H1 (cell line): Measurements from ENCODE around the gene RGS8. TPM values are rescaled to one million over a fixed set of nuclear protein-coding genes. Genes with fewer than 3 reads are reported as not detected.

Source experiments
- polyA plus RNA-seq, 7 experiments: library from polyadenylated mRNA; depleted of rRNA in 3 of 7; stranded (reverse) in 5 of 7; unstranded in 2 of 7; fragments of >200 nt in 5 of 7; fragments of 200-250 nt in 2 of 7; gene quantifications; 1 replicate in 5 of 7; 2 replicates in 1 of 7; 4 replicates in 1 of 7; pipeline versions ENCODE4 v1.2.1 to v1.2.3, GENCODE V29; 2011 to 2013; ENCODE audit warnings: missing spikeins in 2 of 7, mixed read lengths in 2 of 7
- total RNA-seq: library from RNA; stranded (reverse); fragmentation: NEBNext Ultra II Directional; extraction: Animal tissue kit (Norgen Biotek cat#: 25700); gene quantifications from 2 replicates; pipeline ENCODE4 v1.2.1, GENCODE V29; 2021

The RGS8 gene
- total and polyA plus RNA-seq, 2 of the 8 experiments (the other 6 are each of a cell fraction or from before 2014, with no cell fraction given), result 0.13 to 0.23 TPM

Other genes with a start within 250 kb of the RGS8 start
- gene RGSL1, start 234.4 kb downstream of the RGS8 start, total RNA-seq, result not detected in 2 replicates
- not detected in 2 replicates for gene RGSL1, start 234.4 kb downstream of the RGS8 start, polyA plus RNA-seq (2011; rRNA removed)
- 0.57 and 0.78 TPM in 2 replicates for gene RNASEL, start 95.3 kb downstream of the RGS8 start, total RNA-seq
- gene RNASEL, start 95.3 kb downstream of the RGS8 start, polyA plus RNA-seq (2011; rRNA removed), result 0.27 and 0.39 TPM in 2 replicates
- 8.1 and 9.8 TPM in 2 replicates for gene RGS16, start 80.2 kb downstream of the RGS8 start, total RNA-seq
- 5.7 and 7.7 TPM in 2 replicates for gene RGS16, start 80.2 kb downstream of the RGS8 start, polyA plus RNA-seq (2011; rRNA removed)
- gene NPL, start 105.2 kb upstream of the RGS8 start, total RNA-seq, result 2.3 and 4.4 TPM in 2 replicates
- gene NPL, start 105.2 kb upstream of the RGS8 start, polyA plus RNA-seq (2011; rRNA removed), result 2.2 and 2.6 TPM in 2 replicates
- gene DHX9, start 154.8 kb upstream of the RGS8 start, total RNA-seq, result 329 and 333 TPM in 2 replicates
- 113 and 153 TPM in 2 replicates for gene DHX9, start 154.8 kb upstream of the RGS8 start, polyA plus RNA-seq (2011; rRNA removed)